Right renal cortex interstitium (tissue), 3 donors: ENCODE data around the gene MYLK4. TPM values are rescaled to one million over a fixed set of nuclear protein-coding genes. Genes with fewer than 3 reads are reported as not detected.

Source experiments
- polyA plus RNA-seq, 3 donors: library from polyadenylated mRNA; unstranded; fragments of 120-200 nt; gene quantifications; one replicate each; pipeline ENCODE4 v1.2.1, GENCODE V29; 2013; ENCODE audit not compliant: insufficient read length in 3 of 3

Gene MYLK4
- polyA plus RNA-seq, 3 donors, result 0.96 to 1.7 (median 1.3) TPM

Other genes starting within 250 kb of the MYLK4 start
- gene WRNIP1, start 14.5 kb upstream of the MYLK4 start, polyA plus RNA-seq, result 10 to 100 TPM; 58.6 to 64.8 (median 59.0) TPM
- 10 to 100 TPM; 19.5 to 21.8 (median 21.4) TPM for gene SERPINB1, start 90.9 kb upstream of the MYLK4 start, polyA plus RNA-seq
- gene SERPINB9, start 152.4 kb upstream of the MYLK4 start, polyA plus RNA-seq, result 10 to 100 TPM; 13.1 to 14.0 (median 13.9) TPM
- 10 to 100 TPM; 86.0 to 94.6 (median 92.8) TPM for gene SERPINB6, start 220.6 kb upstream of the MYLK4 start, polyA plus RNA-seq
- 10 to 100 TPM; 57.3 to 64.4 (median 57.6) TPM for gene NQO2, start 249.0 kb upstream of the MYLK4 start, polyA plus RNA-seq